Inferior parietal cortex (tissue), 1 donor: ENCODE data around the gene RAB21.
A peak's percentile ranks its signal among the peaks of the same experiment; 100 is the strongest.

ENCODE experiments used
- DNase-seq: peaks from one replicate; pipeline ENCODE4 v3.0.0-alpha.2; 2016; ENCODE audit errors: extremely low spot score

Gene RAB21, protein sequence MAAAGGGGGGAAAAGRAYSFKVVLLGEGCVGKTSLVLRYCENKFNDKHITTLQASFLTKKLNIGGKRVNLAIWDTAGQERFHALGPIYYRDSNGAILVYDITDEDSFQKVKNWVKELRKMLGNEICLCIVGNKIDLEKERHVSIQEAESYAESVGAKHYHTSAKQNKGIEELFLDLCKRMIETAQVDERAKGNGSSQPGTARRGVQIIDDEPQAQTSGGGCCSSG

DNA sequence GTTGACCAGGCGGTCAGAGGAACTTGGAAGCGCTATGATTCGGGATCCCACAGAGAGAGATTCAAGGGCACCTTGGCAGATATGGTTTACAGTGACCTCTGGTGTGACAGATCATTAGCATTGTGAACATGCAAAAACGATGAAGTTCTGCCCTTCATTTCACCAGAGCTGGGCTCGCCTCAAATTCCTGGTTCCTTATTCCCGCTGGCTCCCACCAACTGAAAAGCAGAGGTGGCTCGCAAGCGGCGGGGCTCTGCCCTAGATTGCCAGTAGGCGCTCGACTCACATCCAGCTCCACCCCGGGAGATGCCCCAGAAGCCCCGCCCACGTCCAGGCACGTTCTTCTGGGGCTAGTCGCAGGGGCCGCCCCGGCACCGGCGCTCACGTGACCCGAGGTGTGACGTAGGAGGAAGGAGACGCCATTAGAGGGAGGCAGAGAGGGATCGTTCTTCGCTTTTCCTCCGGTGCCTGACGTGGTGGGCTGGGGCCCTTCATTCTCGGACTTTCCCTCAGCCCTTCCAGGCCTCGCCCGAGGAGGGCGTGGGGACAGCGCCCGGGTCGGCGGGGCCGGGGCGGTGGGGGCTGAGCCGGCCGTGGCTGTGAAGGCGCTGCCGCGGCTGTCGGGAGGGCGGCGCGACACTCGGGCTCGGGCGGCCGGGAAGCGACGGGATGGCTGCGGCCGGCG lies at the start of gene RAB21:
RAB21 (plus strand) TSS at position 403 of the 685 bp plus-strand sequence; CDS start at position 670, 267 bp downstream.
- peak; percentile 97 for DNase-seq

DNA sequence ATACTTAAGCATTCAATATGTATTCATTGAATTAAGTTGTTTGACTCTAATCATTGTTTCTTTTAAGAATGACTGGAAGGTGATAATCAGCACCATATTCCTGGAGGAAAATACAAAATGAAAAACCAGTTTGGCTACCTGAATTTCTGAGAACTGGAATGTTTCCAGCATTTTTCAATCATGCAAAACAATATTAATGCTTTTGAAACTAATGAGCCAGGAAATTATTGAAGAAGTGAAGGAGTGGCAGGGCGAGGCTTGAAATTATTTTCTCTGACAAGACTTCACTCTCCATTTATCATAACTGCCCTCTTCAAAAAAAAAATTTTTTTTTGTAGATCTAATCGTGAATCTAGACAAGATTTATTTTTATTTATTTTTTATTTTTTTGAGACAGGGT lies 49.7 kb upstream of the RAB21 start:
- no peak for DNase-seq

DNA sequence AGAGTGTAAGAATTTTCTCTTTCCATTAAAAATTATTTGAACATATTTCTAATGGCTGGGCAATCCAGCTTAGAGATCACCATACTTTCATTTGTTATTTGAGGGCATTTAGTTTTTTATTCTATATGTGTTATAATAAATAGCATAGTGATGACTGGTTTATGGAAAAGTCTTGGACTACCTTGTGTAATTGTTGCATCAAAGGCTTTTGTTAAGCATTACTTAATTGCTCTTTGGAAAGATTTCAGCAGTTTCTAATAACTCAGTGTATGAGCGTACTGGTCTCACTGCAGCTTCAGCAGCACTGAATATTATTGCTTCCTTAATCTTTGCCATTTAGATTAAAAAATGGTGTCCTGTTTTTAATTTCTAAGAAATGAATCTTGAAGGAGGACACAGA lies 46.0 kb upstream of the RAB21 start:
- no peak for DNase-seq

DNA sequence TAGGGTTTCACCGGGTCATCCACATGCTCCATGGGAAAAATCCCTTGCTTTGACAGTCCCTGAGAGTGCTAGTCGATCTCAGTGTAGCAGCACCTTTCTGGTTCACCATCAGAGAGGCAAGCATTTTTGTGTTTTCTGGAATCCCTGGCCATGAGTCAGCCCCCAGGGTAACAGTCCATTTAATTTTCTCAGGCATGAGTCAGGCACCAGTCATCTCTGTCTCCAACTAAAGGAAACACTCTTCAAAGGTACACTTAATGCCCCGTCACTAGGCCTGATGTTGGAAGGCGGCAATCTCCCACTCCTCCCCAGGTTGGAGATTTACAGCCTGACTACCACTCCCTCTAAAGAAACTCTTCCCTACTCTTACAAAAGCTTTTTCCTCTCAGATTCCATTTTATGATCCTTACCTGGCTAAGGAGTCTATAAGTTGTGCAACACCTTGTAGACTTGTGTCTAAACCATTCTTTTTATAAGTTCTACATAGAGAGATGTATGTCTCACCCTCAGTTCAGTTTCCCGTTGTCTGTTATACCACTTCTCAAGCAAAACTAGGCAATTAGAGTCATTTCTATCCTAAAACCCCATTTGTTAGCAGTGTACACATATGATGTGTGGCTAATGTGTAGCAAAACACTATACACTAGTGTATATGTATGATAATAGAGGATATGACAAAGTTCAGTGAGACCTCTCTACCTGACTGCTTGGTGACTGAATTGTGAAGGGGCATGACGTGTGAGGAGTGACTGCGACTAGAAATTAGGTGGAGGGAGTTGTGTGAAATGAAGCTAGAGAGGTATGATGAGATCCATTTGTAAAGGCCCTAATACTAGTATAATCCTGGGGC lies 44.2 kb upstream of the RAB21 start:
- no peak for DNase-seq

DNA sequence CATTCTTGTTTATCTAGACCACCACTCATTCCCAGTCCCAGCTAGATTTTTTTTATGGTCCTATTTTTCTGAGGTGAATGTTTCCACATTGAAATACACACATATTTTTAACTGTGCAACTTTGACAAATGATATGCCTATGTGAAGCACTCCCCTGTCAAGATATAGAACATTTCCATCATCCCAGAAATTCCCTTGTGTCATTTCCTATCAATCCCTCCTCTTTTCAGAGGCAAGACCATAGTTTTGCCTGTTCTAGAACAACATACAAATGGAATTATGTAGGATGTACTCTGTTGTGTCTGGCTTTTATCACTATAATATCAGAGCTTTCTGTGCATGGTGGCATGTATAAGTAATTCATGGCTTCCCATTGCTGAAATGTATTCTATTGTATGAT lies 36.1 kb upstream of the RAB21 start:
- DNase-seq: no peak

DNA sequence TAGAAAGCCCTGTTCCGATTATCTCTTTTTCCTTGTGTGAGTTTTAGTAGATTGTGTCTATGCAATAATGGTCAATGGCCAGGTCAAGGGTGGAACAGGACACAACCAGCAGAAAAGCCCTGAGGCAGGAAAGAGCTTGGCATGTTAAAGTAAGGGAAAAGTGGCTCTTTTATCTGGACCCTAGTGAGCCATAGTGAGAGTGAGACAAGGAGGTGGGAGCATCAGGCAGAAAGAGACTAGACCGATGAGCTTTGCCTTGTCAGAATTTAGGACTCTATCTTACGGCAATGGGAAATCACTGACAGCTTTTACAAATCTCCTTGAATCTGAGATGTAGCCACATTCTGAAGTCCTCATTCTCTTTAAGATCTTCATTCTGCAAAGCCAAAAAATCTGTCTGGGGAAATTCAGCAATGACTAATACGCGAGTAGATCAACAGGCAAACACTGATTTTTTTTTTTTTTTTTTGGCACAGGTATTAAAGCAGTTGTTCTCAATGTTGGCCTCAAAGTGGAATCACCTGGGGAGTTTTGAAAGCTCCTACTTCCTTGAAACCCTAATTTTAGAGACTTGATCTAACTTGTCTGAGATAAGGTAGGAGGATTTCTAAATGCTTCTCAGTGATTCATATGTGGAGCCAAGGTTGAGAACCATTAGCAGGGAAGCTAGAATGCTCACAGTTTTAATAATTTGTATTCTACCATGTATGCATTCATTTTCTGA lies 34.9 kb upstream of the RAB21 start:
- no peak for DNase-seq

DNA sequence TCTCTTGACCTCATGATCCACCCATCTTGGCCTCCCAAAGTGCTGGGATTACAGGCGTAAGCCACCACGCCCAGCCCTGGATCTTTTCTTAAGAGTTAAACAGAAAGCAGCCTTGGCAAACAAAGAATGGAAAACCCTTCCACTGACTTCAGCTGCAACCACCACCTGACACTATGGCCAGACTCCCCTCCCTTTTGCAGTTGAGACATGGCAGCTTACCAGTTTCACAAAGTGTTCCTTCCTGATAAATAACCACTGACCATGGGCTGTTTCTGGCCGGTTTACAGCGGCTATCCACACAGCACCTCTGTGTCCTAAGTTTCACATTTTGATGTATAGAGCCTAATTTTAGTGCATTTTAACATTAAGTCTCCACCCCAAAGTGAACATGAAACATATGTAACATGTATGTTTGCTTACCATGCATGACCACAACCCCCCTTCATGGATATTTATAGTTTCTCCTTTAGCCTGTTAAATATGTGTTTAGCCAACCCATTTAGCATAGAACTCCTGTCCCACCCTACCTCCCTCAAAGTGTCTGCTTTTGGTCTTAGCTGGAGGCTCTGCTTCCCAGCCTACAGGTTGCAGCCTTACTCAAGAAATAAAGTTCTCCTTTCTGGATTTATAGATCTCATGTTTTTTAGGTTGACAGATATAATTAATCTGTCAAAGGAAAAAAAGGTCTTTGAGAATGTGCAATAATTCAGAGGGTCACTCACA lies 32.7 kb upstream of the RAB21 start:
- DNase-seq: no peak

DNA sequence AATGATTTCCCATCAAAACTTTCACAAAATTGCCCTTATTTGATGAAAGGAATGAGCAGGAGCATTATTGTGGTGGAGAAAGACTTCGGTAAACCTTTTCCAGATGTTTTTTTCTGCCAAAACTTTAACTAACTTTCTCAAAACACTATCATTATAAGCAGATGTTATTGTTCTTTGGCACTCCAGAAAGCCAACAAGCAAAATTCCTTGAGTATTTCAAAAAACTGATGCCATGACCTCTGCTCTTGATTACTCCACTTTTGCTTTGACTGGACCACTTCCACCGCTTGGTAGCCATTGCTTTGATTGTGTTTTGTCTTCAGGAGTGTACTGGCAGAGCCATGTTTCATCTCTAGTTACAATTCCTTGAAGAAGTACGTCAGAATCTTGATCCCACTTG lies 29.7 kb upstream of the RAB21 start:
- no peak for DNase-seq

DNA sequence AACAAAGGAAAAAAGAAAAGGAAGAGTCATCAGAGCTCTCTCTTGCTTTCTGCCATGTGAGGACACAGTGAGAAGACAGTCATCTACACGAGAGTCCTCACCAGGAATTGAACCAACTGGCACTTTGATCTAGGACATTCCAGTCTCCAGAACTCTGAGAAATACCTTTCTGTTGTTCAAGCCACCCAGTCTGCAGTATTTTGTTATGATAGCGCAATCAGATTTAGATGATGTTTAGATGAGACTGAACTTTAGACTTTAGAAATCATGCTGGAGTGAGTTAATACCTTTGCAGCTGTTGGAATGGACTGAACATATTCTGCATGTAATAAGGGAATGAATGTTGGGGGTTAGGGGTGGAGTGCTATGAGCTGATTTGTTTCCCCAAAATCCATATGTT lies 28.1 kb upstream of the RAB21 start:
- no peak for DNase-seq

DNA sequence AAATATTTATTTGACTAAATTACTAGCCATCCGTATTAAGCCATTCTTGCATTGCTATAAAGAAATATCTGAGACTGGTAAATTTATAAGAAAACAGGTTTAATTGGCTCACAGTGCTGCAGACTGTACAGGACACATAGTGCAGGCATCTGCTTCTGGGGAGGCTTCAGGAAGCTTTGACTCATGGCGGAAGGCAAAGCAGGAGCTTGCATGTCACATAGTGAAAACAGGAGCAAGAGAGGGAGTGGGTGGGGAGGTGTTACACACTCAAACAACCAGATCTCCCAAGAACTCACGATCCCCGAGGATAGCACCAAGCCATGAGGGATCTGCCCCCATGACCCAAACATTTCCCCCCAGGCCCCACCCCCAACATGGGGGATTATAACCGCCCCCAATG lies 26.7 kb upstream of the RAB21 start:
- no peak for DNase-seq

DNA sequence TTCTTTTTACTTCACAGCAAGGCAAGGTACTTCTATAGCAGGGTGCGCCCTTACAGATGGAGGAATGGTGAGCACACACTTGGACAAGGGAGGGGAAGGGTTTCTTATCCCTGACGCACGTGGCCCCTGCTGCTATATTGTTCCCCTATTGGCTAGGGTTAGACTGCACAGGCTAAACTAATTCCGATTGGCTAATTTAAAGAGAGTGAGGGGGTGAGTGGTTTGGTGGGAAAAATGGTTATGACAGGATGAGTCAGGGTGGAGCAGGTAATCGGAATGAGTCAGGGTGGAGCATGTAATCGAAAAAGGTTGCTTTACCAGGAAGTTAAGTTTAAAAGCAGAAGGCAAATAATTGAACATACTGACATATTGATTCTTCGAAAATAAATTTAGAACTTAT lies 23.7 kb upstream of the RAB21 start:
- DNase-seq: no peak

DNA sequence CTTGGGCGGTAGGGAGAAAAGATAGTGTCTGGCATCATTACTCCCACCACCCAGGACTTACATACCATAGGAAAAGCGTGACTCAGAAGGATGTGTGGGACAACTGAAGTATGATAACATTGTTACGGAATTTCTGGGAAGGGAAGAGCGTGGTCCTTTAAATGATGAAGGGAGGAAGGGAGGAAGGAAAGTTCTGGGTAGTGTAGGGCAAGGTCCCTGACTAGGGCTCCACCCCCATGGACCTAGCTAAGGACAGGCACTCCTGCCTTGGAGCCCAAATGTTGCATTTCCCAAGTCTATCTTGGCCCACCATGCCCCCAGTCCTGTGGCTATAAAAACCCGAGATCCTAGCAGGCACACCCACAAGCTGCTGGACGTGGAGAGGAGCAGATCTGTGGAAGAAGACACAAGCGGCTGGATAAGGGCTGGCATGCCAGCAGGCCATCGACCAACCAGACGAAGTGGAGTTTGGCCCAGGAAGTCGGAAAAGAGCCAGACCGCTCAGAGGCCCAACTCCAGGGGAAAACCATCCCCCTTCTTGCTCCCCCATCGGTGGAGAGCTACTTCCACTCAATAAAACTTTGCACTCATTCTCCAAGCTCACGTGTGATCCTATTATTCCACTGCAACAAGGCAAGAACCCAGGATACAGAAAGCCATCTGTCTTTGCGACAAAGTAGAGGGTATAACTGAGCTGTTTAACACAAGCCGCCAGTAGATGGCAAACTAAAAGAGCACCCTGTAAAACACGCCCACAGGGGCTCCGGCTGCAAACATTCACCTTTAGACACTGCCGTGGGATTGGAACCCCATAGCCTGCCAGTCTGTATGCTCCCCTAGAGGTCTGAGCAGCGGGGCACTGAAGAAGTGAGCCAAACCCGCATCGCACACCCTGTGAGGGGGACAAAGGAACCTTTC lies 23.0 kb upstream of the RAB21 start:
- DNase-seq: no peak

DNA sequence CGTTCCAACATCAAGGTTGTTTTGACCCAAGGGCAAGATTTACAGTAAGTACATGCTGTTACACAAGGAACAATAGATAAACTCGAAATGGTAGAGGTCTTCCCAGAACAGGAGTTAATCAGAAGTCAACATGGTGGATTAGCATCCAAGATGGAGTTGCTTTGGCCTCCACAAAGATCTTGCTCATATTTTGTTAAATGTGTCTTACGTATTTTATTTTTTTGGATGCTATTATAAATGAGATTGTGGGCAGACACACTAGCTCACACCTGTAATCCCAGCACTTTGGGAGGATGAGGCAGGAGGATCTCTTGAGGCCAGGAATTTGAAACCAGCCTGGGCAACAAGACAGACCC lies 22.3 kb upstream of the RAB21 start:
- DNase-seq: no peak

DNA sequence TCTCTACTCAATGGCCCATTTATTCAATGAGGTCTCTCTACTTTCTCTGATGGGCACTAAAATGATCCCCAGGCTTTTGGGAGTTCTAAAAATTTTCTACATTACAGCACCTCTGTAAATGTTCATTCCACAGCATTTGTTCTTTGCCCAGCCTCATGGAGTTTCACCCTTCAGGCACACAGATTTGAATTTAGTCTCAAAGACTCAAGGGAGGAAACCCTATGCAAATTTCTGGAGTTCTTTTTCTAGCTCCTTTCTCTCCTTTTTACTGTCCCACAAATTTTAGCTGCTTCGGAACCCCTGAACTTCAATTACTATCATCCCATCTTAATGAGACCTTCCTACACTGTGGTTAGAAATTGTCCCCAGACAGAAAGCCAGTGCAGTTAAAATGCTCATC lies 17.5 kb upstream of the RAB21 start:
- no peak for DNase-seq

DNA sequence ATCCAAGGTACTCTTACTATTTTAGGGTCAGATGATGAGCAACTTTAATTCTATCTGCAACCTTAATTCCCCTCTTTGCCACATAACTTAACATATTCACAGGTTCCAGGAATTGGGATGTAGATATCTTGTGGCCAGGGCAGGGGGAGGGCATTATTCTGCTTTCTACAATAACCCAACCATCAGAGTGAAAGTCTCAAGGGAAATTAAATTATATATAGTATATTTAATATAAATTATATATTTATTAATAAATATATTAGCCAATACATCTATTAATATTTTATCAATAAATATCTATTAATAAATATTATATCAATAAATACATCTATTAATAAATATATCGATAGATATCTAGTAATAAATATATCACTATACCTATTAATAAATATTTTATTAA lies 11.7 kb upstream of the RAB21 start:
- no peak for DNase-seq

DNA sequence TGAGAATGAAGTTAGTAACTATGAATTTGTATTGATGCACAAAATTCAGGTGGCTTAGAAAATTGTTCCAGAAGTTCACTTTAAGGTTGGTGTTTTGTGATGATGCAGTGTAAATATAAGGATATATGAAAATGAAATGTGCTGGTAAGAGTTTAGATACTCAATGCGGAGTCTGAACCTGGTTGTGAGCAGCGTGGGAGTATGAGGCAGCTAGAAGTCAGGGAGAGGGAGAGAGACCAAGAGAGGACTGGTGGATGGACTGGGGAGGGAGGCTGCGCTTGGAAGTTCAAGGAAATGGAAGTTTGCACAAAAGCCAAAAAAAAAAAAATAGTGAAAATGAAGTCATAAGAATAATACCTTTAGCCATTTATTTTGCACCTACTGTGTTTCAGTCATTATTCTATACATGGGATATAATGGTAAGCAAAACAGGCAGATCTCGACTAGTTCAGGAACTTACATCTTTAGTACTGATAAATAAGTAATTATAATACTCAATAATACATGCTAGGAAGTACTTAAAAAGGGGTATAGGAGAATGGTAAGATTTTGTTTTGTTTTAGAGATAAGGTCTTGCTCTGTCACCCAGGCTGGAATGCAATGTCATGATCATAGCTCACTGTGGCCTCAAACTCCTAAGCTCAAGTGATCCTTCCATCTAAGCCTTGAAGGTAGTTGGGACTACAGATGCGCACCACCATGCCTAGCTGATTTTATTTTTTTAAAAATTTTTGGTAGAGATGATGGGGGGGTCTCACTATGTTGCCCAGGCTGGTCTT lies 10.0 kb upstream of the RAB21 start:
- no peak for DNase-seq

DNA sequence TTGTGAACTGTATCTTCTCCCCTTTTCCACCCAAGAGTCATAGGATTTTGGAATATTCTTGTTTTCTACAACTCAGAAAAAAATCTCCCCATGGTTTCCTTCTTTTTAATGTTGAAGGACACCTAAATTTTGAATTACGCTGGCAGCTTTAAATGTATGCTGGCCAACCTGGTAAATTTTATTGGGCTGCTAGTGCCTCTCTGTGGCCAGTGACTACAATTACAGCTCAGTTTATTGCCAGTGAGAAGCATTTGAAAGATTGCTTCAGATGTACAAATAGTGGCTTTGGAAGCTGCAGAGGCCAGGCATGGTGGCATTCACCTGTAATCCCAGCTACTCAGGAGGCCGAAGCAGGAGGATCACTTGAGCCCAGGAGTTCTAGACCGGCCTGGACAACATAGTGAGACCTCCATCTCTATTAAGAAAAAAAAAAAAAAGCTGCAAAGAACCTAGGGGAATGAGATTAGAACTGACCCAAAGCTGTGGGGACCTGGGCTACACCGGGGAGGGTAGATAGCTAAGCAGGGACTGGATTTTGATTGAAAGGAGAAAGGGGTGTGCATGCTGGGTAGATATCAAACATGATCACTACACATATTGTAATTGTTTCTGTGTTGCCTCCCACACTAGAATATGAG lies 7.6 kb upstream of the RAB21 start:
- peak; percentile 85 for DNase-seq

DNA sequence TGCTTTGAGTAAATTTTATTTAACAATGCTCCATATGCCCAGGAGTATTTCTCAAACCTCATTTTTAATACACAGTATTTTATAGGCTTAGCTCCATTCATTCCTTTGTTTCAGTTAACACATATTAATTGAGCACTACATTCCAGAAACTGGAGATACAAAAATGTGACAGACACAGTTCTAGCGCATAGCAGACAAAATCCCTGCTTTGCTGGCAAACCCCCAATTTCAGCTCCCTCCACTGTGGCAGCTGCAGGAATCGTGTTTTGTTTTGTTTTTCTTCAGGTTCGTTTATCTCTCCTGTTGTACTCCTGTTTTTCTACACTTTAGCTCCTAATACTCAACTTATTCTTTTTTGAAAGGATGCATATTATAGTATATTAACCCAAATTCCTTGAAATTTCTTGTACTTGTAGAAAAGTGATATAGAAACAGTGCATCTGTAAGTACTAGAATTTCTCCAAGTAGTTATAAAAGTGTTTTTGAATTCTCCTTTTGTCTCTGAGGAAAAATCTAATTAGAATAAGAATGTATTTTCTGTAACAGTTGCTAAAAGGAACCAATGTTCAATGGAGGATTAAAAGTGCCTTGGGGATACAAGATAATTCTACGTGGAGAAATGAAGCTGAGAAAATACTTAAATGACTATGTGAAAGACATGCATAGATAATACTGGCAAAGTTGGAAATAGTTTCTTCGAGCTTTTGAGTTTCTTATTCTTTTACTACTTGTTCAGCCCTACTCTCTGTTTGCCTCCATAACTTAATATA lies 6.4 kb upstream of the RAB21 start:
- no peak for DNase-seq
